Activated CD4-positive, alpha-beta T cell treated with anti-CD3 and anti-CD28 coated beads, Interleukin-2, Interleukin-6, amounts not matched to agents 100 ng/mL and 50 ng/mL, durations not matched to agents 16 hours and 8 hours (primary cell): ENCODE data around the gene PLLP.

Experiments
- DNase-seq: peaks from one replicate; pipeline ENCODE4 v3.0.0-alpha.2; 2020

Gene PLLP, protein sequence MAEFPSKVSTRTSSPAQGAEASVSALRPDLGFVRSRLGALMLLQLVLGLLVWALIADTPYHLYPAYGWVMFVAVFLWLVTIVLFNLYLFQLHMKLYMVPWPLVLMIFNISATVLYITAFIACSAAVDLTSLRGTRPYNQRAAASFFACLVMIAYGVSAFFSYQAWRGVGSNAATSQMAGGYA

DNA sequence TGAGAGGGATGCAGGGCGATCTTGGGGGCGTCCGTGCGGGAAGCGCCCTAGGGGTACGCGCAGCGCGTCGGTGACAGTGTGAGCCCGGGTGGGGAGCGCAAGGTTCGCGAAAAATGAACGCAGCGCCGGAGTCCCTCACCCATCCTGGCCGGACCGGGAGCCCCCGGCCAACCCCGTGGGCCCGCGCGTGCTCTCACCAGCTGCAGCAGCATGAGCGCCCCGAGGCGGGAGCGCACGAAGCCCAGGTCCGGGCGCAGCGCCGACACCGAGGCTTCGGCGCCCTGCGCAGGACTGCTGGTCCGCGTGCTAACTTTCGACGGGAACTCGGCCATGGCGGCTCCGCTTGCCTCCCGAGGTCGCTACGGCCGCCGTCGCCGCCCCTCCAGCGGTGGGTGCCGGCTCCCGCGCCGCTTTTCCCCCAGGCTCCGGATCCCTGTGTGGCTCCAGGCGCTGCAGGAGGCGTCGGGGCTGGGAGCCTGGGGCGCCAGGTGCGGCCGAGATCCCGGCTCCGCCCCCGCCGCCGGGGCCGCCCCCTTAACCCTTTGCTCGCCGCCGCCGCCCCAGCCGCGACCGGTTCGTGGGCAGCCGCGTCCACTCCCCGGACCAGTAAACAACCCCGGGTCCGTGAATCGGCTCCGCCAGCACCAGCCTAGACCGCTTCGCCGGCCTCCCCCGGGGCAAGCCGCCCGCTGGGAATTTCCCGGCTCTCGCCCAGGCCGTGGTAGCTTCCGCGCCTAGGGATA lies at the start of gene PLLP:
PLLP (minus strand) TSS at position 464 of the 743 bp plus-strand sequence; CDS start at position 332, 132 bp downstream.
- peak; percentile 21 for DNase-seq

DNA sequence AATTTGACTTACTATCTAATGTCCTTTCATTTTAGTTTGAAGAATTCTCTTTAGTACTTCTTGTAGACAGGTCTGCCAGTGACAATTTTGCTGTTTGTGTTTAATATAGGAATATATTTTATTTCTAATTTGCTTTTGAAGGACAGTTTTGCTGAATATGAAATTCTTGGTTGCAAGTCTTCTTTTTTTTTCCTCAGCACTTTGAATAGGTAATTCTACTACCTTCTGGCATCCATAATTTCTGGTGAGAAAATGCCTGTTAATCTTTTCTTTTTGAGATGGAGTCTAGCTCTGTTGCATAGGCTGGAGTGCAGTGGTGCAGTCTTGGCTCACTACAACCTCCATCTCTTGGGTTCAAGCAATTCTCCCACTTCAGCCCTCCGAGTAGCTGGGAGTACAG lies 48.9 kb upstream of the PLLP start:
- no peak for DNase-seq

DNA sequence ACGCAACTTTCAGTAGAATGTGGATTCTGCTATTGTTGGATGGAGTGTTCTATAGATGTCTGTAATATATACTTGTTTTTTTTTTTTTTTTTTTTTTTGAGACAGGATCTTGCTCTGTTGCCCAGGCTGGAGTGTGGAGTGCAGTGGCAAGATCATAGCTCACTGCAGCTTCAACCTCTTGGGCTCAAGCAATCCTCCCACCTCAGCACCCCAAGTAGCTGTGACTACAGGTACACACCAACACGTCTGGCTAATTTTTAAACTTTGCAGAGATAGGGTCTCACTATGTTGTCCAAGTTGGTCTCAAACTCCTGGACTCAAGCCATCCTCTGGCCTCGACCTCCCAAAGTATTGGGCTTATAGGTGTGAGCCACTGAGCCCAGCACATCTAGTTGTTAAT lies 46.9 kb upstream of the PLLP start:
- no peak for DNase-seq

DNA sequence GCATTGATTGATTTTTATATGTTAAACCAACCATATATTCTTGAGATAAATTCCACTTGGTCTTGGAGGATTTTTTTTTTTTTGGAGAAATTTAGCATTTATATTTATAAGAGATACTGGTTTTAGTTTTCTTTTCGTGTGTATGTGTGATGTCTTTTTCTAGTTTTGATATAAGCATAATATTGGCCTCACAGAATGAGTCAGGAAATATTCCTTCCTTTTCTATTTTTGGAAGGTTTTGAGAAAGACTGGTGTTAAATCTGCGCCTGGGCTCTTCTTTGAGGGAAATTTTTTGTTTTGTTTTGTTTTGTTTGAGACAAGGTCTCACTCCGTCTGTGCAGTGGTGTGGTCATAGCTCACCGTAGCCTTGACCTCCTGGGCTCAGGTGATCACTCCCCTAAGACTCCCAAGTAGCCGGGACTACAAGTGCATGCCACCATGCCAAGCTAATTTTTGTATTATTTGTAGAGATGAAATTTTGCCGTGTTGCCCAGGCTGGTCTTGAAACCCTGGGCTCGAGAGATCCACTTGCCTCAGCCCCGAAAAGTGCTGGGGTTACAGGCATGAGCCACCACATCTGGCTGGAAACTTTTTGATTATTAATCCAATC lies 45.4 kb upstream of the PLLP start:
- no peak for DNase-seq

DNA sequence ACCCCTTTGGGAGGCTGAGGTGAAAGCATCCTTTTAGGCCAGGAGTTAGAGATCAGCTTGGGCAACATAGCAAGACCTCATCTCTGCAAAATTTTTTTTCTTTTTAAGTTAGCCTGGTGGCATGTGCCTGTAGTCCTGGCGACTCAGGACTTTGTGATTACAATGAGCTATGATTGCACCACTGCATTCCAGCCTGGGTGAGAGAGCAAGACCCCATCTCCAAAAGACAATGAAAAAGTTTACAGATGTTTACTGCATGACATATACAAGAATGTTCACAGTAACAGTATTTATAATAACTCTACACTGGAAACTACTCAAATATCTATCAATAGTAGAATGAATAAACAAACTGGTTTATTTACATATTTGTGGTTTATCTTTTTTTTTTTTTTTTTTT lies 41.0 kb upstream of the PLLP start:
- DNase-seq, result no peak

DNA sequence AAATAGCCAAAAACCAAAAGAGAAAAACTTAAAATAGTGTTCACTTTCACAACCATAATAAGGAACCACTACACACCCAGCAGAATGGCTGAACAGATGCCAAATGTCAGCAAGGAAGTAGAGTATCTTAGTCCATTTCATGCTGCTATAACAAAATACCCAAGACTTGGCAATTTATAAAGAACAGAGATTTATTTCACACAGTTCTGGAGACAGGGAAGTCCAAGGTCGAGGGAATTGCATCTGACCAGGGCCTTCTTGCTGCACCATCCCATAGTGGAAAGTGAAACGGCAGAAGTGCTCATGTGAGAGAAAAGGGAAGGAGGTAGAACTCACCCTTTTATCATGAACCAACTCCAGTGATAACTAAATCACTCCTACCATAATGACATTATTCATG lies 40.3 kb upstream of the PLLP start:
- no peak for DNase-seq

DNA sequence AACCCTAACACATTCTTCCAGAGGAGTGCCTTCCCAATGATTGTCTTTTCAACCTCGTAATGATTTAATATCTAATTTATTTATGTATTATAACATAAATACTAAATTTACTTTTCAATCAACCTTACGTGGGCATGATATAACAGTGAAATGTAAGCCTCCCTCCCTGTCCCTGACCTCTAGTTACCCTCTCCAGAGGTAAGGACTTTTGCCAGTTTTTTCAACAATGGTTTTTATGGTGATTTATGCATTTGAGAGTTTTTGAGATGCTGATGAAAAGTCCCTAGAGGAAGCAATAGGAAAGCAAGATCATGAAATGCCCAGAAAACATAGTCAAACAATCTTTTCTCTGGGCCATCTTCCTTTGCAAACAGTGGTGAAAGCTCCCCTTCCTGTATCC lies 35.2 kb upstream of the PLLP start:
- no peak for DNase-seq

DNA sequence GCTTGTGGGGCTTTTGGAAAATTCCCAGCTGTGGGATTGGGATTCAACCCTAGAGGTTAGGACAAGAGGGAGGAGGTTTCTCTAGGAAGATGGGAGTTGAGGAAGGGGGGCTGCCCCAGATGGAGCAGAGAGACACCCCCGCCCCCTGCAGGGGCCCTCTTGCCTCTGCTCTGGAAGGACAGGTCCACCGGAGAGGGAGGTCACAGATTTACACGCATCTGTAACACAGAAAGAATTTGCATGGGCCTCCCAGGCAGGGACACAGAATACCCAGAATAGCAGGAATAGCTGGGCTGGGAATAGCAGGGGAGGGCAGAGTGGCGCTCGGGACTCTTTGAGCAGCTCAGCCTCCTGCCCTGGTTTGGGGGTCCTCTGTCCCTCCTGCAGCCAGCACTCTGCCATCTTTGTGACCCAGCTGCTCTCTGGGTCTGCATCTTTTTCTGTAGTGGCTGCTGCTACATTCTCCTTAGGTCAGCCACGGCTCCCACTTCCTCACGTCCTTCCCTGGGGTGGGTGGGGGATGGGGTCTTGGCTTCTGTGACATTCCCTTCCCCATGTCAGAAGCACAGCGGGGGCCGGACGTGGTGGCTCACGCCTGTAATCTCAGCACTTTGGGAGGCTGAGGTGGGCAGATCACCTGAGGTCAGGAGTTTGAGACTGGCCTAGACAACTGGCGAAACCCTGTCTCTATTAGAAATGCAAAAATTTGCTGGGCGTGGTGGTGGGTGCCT lies 33.9 kb upstream of the PLLP start:
- DNase-seq, result no peak

DNA sequence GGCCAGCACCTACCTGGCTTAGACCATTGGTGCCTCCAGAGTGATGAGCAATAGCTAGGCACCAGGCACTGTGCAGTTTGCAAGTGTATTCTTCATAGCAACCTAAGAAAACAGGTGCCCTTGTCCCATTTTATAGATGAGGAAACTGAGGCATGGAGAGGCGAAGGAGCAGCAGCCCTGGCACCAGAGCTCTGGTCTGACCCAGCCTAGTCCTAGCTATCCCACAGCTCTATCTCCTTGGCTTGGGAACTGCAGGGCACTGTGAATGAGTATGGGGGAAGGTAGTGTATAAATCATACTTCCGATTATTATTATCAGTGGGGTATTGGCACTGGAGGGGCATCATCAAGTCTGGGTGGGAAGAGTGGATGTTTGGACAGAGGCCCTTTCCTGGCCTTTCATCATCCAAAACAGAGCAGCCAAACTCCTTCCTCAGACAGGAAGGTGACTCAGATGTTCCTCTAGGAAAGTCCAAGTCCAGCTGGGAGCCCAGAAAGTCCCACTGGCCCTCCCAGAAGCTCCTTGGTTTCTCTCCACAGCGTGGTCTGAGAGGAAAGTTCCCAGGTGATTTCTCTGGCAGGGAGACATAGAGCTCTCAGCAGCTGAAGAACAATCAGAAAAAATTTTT lies 32.0 kb upstream of the PLLP start:
- DNase-seq, result no peak

DNA sequence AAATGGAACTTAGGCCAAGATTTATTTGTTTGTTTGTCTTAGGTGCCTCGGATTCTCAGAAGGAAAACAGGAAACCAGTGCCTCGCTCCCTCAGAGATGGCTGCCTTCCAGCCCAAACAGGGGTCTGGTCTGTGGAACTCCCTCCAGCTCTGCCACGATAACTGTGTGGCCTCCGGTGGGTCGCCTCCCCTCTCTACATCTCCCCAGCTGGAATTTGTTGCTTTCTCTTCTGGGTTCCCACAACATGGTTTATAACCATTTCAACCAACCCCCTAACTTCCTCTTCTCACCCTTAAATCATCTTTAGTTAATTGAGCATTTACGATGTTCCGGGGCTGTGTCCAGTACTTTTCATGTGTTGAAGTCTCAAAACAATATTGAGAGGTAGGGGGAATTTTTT lies 30.9 kb upstream of the PLLP start:
- no peak for DNase-seq

DNA sequence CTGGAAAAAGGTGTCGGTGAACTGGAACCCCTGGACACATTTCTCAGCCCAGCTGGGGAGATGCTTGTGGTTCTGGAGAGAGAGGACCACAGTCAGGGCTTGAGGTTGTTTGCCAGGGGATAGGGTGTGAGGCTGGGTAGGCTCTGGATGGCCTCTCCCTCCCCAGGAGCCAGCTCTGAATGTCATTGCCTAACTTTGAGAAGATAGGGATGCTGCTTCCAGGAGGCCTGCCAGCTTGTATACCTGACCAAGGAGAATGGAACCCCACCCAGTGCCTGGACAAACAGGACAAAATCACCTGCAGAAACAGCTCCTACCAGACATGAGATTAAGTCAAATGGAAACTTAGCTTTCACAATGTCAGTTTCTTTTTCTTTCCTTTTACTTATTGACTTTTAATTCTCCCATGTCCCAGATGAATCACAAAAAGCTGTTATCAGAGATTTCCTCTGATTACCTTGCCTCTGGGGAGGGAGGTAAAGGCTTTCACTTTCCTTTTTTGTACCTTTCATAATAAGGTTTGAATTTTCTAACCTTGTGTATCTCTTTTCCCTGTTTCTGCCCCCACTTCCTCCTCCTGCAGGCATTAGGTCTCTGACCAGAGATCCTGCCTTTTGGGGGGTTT lies 29.8 kb upstream of the PLLP start:
- peak; percentile 32 for DNase-seq

DNA sequence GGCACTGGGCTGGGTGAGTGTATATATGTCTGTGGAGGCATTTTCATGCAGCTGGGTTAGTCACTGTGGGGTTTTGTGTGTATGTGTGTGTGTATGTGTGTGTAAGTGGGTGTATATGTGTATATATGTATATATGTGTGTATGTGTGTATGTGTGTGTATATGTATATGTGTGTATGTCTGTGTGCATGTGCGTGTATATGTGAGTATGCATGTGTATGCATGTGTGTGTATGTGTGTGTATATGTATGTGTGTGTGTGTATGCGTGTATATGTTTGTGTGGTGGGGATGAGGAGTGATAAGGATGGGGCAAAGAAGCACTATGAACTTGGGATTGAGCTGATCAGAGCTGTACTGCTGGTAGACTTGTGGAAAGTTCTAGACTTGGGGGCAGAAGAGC lies 29.0 kb upstream of the PLLP start:
- DNase-seq, result no peak

DNA sequence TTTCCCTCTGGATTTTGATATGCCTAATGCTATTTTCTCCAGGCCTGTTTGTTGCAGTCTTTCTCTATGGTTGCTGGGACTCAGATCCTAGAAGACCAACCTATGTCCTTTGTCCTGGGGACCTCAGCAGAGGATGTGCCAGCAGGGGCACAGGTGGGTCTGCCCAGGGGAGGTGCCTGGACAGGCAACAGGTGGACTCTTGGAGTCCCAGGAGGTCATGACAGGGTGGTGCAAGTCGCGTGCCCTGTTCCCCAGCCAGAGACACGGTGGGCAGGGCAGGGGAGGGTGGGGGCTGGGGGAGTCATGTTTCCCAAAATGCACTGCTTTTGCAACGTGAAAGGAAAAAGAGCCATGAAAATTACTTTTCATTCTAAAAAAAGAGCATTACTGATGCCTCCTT lies 26.3 kb upstream of the PLLP start:
- DNase-seq, result no peak

DNA sequence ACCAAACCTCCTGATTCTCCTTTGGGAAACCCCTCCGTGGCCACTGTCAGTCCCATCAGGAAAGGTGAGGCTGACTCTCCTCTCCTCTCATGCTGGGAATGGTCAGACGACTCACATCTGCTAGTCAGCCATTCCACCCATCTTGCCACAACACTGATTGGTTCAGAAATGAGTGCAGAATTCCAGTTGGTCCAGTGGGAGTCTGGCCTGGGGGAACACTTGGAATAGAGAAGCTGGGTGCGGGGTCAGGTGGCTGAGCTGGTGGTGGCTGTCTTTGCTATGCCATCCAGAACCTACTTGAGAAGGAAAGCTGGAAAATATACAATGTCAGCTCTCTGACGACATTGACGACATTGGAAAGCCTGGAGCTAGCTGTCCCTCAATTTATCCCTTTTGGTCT lies 23.6 kb upstream of the PLLP start:
- no peak for DNase-seq

DNA sequence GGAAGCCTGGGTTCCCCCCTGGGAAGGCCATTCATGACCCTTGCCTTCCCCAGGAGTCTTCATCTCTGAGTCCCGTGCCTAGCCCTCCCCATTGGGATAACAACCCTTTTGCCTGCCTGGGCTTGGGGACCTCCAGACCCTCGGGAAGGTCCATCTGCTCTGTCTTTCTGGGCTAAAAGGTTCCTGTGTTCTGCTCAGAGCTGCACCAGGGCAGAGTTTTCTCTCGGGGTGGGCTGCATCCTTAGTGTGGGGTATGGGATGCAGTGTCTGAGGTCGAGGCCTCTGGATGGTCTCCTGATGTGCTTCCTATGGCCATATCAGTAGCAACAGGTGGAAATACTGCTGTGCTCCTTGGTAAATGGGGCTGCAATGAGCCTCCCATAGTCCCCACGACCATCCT lies 22.9 kb upstream of the PLLP start:
- DNase-seq, result no peak

DNA sequence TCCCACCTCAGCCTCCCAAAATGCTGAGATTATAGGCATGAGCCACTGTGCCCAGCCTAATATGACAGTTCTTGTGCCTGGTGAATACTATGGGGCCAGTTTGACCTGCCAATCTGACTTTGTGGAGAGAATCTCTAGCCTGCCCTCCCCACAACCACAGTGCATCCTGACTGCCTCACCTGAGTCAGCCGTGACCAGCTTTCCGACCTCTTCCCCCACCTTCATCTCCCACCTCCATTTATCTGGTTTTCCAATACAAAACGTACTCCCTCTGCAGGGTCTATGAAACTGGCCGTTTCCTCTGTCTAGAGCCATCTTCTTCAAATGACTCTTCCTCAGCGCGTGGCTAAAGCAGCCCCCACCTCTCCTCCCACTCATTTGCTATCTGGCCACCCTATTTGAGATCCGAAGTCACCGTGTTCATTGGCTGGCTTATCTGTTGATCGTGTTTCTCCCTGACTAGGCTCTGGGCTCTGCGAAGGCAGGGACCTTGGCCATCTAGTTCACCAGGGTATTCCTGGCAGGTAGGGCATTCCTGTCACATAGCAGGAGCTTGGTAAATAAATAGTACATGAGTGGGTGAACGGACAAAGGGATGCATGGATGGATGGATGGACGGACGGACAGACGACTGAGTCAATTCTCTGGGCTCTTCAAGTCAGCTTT lies 22.3 kb upstream of the PLLP start:
- DNase-seq, result no peak

DNA sequence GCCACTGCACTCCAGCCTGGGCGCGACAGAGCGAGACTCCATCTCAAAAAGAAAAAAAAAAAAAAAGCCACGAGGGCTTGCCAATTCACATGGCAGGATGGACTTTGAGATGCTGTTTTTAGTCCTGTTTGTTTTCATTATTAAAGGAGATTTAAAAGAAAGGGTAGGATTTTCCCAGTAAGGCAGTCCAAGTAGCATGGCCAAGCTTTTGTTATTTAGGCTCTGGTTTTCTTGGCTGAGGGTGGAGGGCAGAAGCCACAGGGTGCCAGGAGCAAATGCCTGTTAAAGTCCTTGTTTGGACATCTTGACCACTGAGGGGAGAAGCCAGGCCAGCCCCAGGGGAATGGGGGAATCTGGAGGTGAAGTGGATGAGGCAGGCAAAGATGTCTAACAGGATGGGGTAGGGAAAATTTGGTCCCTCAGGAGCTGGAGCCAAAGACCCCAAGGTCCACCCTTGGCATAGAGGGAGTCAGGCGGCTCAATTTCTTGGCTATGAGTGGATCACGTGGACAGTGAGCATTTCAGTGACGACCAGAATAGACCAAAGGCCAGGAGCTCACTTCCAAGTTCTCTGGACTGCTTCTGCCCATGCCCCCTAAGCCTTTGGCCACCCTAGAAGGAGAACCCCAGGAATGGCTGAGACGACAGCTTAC lies 20.8 kb upstream of the PLLP start:
- no peak for DNase-seq

DNA sequence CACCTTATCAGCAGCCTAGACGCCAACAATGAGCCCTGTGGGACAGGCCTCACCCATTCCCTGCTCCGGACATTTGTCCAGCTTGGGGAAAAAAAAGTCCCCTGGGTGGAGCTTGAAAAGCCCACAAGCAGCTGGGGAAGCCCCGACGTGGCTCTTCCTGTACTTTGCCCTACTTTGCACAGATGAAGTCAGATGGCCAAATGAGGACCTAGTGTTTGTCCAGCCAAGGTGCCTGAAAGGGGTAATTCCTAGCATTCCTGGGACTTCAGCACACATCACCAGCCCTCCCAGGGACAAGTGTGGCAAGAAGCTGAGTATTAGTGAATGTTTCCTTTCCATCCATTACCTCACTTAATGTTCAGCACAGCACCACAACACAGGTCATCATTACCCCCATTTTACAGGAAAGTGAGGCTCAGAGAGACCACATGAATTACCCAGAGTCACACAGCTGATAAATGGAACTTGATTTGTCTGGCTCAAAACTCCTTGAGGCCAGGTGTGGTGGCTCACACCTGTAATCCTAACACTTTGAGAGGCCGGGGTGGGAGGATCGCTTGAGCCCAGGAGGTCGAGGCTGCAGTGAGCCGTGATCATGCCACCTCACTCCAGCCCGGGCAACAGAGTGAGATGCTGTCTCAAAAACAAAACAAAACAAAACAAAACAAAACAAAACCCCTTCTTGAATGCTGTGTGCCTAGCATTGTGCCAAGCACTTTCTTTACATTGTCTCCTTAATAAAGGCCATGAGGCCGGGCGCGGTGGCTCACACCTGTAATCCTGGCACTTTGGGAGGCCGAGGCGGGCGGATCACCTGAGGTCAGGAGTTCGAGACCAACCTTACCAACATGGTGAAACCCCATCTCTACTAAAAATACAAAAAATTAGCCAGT lies 19.9 kb upstream of the PLLP start:
- no peak for DNase-seq

DNA sequence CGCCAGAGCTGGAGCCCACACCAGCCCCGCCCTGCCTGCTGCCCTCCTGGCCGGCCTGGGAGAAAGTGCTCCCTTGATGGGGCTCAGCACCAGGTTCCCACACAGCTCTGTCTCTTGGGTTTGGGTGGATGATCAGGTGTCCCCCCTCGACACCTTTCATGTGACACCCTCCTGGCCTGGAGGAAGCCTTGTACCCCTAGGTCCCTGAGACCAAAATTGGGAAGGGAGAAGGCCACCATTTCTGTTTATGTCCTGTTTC lies 19.4 kb upstream of the PLLP start:
- no peak for DNase-seq

DNA sequence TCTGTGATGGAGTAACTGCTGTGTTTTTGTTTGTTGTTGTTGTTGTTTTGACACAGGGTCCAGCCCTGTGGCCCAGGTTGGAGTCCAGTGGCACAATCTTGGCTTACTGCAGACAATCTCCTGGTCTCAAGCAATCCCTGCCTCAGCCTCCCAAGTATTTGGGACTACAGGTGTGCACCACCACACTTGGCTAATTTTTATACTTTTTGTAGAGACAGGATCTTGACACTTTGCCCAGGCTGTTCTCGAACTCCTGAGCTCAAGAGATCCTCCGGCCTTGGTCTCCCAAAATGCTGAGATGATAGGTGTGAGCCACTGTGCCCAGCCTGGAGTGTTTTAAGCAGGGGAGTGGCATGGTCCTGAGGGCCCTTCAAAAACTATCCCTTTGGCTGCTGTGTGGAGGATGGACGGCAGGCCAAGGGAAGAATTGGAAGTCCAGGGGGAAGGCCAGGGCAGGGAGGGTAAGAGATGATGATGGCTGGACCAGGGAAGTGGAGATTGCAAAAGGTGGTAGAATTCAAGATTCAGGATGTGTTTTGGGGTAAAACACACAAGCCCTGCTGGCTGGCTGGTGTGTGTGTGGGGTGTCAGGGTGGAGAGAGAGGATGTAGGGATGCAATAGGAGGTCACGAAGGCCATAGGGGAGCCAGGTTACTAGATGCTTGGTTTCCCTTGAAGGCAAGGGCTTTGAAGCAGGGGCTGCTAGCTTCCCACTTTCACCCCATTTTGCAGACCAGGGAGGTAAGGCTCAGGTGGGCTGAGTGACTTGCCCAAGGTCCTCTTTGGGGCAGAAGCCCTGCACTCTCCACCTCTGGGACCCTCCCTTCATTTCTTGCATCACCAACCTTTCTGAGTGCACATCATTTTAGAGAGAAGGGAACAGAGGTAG lies 18.8 kb upstream of the PLLP start:
- DNase-seq, result no peak
